Thyroid gland (tissue), 4 donors: ENCODE measurements around the gene PLXND1. TPM values are rescaled to one million over a fixed set of nuclear protein-coding genes. Genes with fewer than 3 reads are reported as not detected.

Experiments used
- DNase-seq, 2 donors: peaks; one replicate each; pipeline ENCODE4 v3.0.0-alpha.2; 2019
- H3K27ac ChIP-seq, 3 donors: fragments of 200-600 bp; sonication (generic); 1 replicate in 2 of 3; 2 replicates in 1 of 3; pipeline ENCODE4 v1.5.1; 2016 to 2019; ENCODE audit warnings: mild to moderate bottlenecking in 1 of 3, moderate library complexity in 1 of 3
- H3K27me3 ChIP-seq: fragments of 200-600 bp; sonication (generic); one replicate; pipeline ENCODE4 v1.5.1; 2019
- H3K36me3 ChIP-seq, 2 donors: fragments of 200-600 bp; sonication (generic); one replicate each; pipeline ENCODE4 v1.5.1; 2016 to 2019
- H3K4me1 ChIP-seq, 2 donors: fragments of 200-600 bp; sonication (generic); one replicate each; pipeline ENCODE4 v1.5.1; 2017 to 2019
- H3K4me3 ChIP-seq, 3 donors: fragments of 200-600 bp; sonication (generic); replicated peaks in 1 of 3; 1 replicate in 2 of 3; 2 replicates in 1 of 3; pipeline ENCODE4 v1.5.1; 2016; ENCODE audit warnings: mild to moderate bottlenecking in 1 of 3
- H3K9me3 ChIP-seq: fragments of 200-600 bp; sonication (generic); one replicate; pipeline ENCODE4 v1.5.1; 2017
- POLR2A ChIP-seq, 2 donors: fragments of 450-650 bp; IDR thresholded peaks; one replicate each; pipeline ENCODE4 v1.6.1; 2017; ENCODE audit warnings: antibody characterized with exemption in 2 of 2, mild to moderate bottlenecking in 2 of 2, moderate library complexity in 1 of 2
- WGBS, 2 donors: methylation state at CpG; one replicate each; pipeline ENCODE4 v1.1.5; 2017; 5-methylcytosine and 5-hydroxymethylcytosine counted together
- intact Hi-C: fragments of 100-400 bp; cut with DNase I; formaldehyde crosslinking; loops from one replicate; pipeline ENCODE4 v1.15.1; 2023
- total RNA-seq, 4 donors: library from RNA; depleted of rRNA; stranded (reverse); fragments of >200 nt; gene quantifications; one replicate each; pipeline ENCODE4 v1.2.3, GENCODE V29; 2016
- TF ChIP-seq, protein P1 (sequence below), 6 experiments: fragments of 200-600 bp in 3 of 6; fragments of 450-650 bp in 3 of 6; sonication (generic) in 3 of 6; IDR thresholded peaks; one replicate each; pipeline ENCODE4 v1.5.1; 2016 to 2019; ENCODE audit warnings: antibody characterized with exemption in 6 of 6, mild to moderate bottlenecking in 2 of 6, inconsistent platforms in 1 of 6, moderate library complexity in 1 of 6

Gene PLXND1
- total RNA-seq, 4 donors from 2014 or later = 50.7 to 69.8 (median 60.8) TPM

DNA sequence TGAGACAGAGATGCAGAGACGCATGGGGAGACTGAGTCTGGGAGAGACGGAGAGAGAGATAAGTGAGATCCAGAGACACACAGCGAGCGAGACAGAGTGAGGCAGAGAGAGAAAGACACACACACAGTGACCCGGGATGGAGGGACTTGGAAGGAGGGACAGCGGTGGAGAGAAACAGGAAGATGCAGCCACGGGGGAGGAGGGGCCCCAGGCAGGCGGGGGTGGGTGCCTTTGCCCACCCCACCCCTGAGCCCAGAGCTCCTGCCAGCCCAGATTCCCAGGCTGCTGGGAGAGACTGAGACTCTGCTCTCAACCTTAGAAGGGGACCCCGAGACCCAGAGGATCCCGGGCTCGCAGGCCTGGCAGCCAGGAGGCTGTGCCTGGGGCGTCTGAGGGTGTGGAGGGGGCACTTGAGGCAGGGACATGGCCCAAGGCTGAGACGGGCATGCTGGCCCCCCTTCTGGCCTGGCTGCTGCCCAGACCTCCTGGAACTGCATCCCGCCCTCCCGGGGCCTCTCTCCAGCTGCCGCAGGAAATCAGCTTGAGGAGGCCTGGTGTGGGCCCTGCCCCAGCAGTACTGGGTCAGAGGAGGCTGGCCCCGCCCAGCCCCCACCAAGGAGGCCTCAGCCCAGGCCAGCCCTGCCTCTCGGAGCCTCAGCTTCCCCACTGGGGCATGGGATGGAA lies 45.4 kb downstream of the PLXND1 start:
- peak overlapping the region; percentile 66 to 75 (median 74) for H3K27ac ChIP-seq
- no peak overlapping the region for H3K4me3 ChIP-seq
- TF ChIP-seq POLR2A (IDR thresholded peaks at IDR 0.05) = peak in 1 of 2 donors; percentile 4
- TF ChIP-seq, protein P1, sequence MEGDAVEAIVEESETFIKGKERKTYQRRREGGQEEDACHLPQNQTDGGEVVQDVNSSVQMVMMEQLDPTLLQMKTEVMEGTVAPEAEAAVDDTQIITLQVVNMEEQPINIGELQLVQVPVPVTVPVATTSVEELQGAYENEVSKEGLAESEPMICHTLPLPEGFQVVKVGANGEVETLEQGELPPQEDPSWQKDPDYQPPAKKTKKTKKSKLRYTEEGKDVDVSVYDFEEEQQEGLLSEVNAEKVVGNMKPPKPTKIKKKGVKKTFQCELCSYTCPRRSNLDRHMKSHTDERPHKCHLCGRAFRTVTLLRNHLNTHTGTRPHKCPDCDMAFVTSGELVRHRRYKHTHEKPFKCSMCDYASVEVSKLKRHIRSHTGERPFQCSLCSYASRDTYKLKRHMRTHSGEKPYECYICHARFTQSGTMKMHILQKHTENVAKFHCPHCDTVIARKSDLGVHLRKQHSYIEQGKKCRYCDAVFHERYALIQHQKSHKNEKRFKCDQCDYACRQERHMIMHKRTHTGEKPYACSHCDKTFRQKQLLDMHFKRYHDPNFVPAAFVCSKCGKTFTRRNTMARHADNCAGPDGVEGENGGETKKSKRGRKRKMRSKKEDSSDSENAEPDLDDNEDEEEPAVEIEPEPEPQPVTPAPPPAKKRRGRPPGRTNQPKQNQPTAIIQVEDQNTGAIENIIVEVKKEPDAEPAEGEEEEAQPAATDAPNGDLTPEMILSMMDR (IDR thresholded peaks at IDR 0.05) = no peak
- DNase-seq = peak; percentile 93 to 94
- no peaks in the 10 kb centered on the region for H3K27me3 ChIP-seq
- intact Hi-C loops = no loop called here
- 30 to 37% methylated on average over 8 to 11 of the region's 18 CpGs for WGBS, 2 donors
- no peaks in the 10 kb centered on the region for H3K9me3 ChIP-seq
- peaks cover 21 to 58% of the 10 kb centered on the region in 2 donors for H3K4me1 ChIP-seq
- H3K36me3 ChIP-seq = peaks cover 6 to 15% of the 10 kb centered on the region in 2 donors

DNA sequence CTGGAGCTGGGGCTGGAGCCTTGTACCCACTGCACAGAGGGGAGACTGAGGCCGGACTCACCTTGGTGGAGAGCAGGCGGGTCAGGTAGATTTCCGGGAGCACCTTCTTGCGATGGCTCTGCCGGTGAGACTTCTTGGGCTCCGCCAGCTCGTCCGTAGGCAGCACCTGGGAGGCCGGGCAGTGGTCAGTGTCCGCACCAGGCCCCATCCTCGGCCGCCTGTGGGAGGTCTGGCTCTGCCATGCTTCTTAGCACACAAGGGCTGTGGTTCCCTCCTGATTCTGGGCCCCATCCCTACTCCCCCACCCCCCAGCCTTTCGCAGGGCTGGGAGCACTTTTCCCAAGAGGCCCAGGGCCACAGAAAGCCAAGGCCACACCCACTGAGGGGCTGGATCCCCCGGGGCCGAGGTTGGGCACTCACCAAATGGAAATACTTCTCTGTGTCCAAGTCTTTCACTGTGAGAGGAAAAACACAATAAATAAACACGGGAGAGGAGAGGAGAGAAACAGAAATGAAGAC lies 46.1 kb downstream of the PLXND1 start:
- Histone ChIP-seq H3K36me3 (peaks cover 6 to 18% of the 10 kb centered on the region in 2 donors), H3K4me3 (no peak overlapping the region), H3K27ac (peak overlapping the region; percentile 66 to 75 (median 74)), H3K27me3 (no peaks in the 10 kb centered on the region), H3K9me3 (no peaks in the 10 kb centered on the region), H3K4me1 (peaks cover 24 to 65% of the 10 kb centered on the region in 2 donors)
- 1 to 43% methylated on average over 4 to 11 of the region's 16 CpGs for WGBS, 2 donors
- peak in 1 of 2 donors; percentile 23 for DNase-seq
- intact Hi-C loops = no loop called here
- TF ChIP-seq, protein P1 (IDR thresholded peaks at IDR 0.05) = no peak
- no peak for TF ChIP-seq POLR2A (IDR thresholded peaks at IDR 0.05)

DNA sequence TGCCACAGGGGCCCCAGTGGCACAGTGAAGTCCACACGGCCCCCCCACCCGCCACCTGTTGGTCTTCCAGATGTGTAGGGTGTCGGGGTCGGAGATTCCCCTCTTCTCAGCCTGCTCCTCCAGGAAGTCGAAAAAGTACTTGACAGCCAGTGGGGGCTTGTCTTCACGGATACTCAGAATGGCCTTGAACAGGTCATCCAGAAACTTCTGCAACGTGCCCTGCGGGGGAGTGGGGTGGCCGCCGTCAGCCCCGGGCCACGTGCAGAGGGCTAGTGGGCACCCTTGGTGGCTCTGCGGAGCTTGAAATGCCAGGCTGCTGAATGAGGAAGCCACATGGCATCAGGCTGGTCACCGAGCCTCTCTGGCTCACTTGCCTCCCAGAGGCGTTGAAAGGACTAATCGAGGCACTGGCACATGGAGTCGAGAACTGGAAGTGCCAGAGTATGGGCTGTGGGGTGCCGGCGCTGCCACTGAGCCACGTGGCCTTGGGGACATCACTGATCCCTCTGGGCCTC lies 46.9 kb downstream of the PLXND1 start:
- TF ChIP-seq, protein P1 (IDR thresholded peaks at IDR 0.05) = no peak
- no peak for TF ChIP-seq POLR2A (IDR thresholded peaks at IDR 0.05)
- intact Hi-C loops = no loop called here
- Histone ChIP-seq H3K27me3 (no peaks in the 10 kb centered on the region), H3K36me3 (peaks cover 6 to 18% of the 10 kb centered on the region in 2 donors), H3K27ac (peak overlapping the region in 1 of 3 donors; percentile 74), H3K4me1 (peaks cover 27 to 72% of the 10 kb centered on the region in 2 donors), H3K9me3 (no peaks in the 10 kb centered on the region), H3K4me3 (no peak overlapping the region)
- no peak for DNase-seq
- WGBS, 2 donors = 93% methylated on average over 5 to 6 of the region's 20 CpGs

DNA sequence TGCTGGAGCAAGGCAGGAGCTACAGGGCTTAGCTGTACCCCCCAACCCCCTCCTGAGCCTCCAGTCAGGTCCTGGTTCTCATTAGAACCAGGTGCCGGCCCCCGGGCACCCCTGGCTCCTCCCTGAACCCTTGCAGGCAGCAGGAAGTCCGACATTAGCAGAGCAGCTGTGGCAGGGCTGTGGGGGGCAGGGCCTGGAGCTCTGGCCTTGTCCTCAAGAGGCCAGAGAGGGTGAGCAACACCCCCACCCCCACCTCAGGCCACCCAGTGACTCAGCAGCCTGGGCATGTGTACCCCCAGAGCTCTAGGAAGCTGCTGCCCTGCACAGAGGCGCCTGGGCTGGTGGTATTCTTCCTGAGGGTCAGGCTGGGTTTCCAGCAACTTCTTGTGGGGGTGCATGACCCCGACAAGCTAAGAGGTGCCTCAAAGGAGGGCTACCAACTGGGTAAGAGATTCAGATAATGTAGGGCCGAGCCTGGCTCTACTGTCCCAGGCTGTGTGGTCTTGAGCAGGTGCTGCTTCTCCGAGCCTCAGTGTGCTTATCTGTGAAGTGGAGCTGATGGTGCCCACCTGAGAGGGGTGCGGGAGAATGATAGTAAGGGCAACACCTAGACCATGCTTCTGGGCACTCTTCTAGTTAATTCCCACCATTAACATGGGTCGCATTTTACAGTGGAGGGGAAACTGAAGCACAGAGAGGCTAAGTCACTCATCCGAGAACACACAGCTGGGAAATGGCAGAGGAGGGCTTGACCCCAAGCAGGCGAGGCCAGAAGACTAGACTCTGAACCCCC lies 47.5 kb downstream of the PLXND1 start:
- intact Hi-C loops = no loop called here
- TF ChIP-seq, protein P1 (IDR thresholded peaks at IDR 0.05) = no peak
- TF ChIP-seq POLR2A (IDR thresholded peaks at IDR 0.05) = no peak
- H3K36me3 ChIP-seq = peaks cover 6 to 18% of the 10 kb centered on the region in 2 donors
- WGBS, 2 donors = 95 to 100% methylated on average over 5 to 7 of the region's 11 CpGs
- H3K9me3 ChIP-seq = no peaks in the 10 kb centered on the region
- H3K27me3 ChIP-seq = no peaks in the 10 kb centered on the region
- H3K27ac ChIP-seq = peak overlapping the region in 1 of 3 donors; percentile 45
- peak; percentile 42 to 43 for DNase-seq
- H3K4me3 ChIP-seq = no peak overlapping the region
- peaks cover 25 to 74% of the 10 kb centered on the region in 2 donors for H3K4me1 ChIP-seq
